Vagina (tissue), 2 donors: ENCODE data around the gene RASGRP1. TPM values are rescaled to one million over a fixed set of nuclear protein-coding genes. Genes with fewer than 3 reads are reported as not detected.

Source experiments
- DNase-seq, 2 donors: peaks; one replicate each; pipeline ENCODE4 v3.0.0-alpha.2; 2017; ENCODE audit errors: extremely low spot score in 2 of 2
- H3K27ac ChIP-seq: fragments of 200-600 bp; sonication (generic); one replicate; pipeline ENCODE4 v1.5.1; 2019
- H3K27me3 ChIP-seq: fragments of 200-600 bp; sonication (generic); one replicate; pipeline ENCODE4 v1.5.1; 2019
- H3K36me3 ChIP-seq, 2 donors: fragments of 200-600 bp; sonication (generic); one replicate each; pipeline ENCODE4 v1.5.1; 2017 to 2019
- H3K4me1 ChIP-seq: fragments of 200-600 bp; sonication (generic); one replicate; pipeline ENCODE4 v1.5.1; 2019
- H3K4me3 ChIP-seq, 2 donors: fragments of 200-600 bp; sonication (generic); 1 replicate in 1 of 2; 2 replicates in 1 of 2; pipeline ENCODE4 v1.5.1; 2016 to 2019
- H3K9me3 ChIP-seq: fragments of 200-600 bp; sonication (generic); one replicate; pipeline ENCODE4 v1.5.1; 2019
- CTCF ChIP-seq, 3 experiments: fragments of 450-650 bp in 2 of 3; fragments of 200-600 bp in 1 of 3; sonication (generic) in 1 of 3; IDR thresholded peaks; one replicate each; pipeline ENCODE4 v1.5.1; 2017 to 2019; ENCODE audit warnings: antibody characterized with exemption in 3 of 3, mild to moderate bottlenecking in 2 of 3, moderate library complexity in 2 of 3
- POLR2A ChIP-seq, 2 donors: fragments of 450-650 bp; IDR thresholded peaks; one replicate each; pipeline ENCODE4 v1.6.1; 2017; ENCODE audit warnings: antibody characterized with exemption in 2 of 2, mild to moderate bottlenecking in 2 of 2, moderate library complexity in 2 of 2
- POLR2AphosphoS5 ChIP-seq, 2 donors: sonication (generic); formaldehyde crosslinking; IDR thresholded peaks; one replicate each; pipeline ENCODE4 v1.9.0; 2017; ENCODE audit warnings: antibody characterized with exemption in 2 of 2, mild to moderate bottlenecking in 2 of 2, low read depth in 1 of 2; ENCODE audit not compliant: insufficient read depth in 1 of 2
- intact Hi-C: fragments of 100-400 bp; cut with DNase I; formaldehyde crosslinking; loops from one replicate; pipeline ENCODE4 v1.15.1; 2023
- total RNA-seq: library from RNA; depleted of rRNA; stranded (reverse); fragments of >200 nt; gene quantifications from one replicate; pipeline ENCODE4 v1.2.3, GENCODE V29; 2016

The RASGRP1 gene
- total RNA-seq, 1 donor from 2014 or later, result 8.8 TPM

DNA sequence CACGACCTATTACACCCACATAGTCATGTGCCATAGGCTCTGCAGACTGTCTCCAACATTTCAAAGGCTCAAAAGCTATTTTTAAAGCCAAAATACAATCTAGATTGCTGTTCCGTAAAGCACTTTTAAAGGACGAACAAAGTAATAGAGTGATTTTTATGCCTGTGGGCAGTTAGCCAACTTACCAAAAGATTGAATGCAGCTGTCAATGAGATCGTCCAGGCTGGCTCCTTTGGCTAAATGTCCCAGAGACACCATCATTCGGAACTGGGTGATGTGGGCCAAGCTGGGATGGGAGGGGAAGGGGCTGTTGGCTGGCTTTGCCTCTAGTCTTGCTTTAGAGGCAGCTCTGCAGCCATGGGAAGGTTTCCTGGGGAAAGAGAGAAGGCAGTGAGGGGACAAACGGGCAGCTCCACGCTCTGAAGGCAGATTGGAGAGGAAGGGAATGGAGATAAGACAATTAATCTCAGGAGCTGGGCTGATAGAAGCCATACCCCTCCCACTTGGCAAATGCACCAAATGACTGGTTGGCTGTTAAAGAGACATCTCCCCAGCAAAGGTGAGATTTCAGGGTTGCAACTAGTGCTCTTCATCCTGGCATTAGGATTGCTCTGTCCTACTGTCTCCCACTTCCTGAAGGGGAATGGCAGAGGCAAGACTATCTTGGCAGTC lies 4.8 kb downstream of the RASGRP1 start:
- Histone ChIP-seq H3K27me3 (no peaks in the 10 kb centered on the region), H3K4me3 (no peak overlapping the region), H3K4me1 (peaks cover 7% of the 10 kb centered on the region), H3K9me3 (no peaks in the 10 kb centered on the region), H3K36me3 (no peaks in the 10 kb centered on the region), H3K27ac (no peak overlapping the region)
- intact Hi-C loops, result no loop called here
- TF ChIP-seq POLR2AphosphoS5 (IDR thresholded peaks at IDR 0.05; ENCODE audit: insufficient read depth in 1 of 2, low read depth in 1 of 2), result no peak
- TF ChIP-seq CTCF (IDR thresholded peaks at IDR 0.05), result no peak
- no peak for TF ChIP-seq POLR2A (IDR thresholded peaks at IDR 0.05)
- DNase-seq, result no peak

DNA sequence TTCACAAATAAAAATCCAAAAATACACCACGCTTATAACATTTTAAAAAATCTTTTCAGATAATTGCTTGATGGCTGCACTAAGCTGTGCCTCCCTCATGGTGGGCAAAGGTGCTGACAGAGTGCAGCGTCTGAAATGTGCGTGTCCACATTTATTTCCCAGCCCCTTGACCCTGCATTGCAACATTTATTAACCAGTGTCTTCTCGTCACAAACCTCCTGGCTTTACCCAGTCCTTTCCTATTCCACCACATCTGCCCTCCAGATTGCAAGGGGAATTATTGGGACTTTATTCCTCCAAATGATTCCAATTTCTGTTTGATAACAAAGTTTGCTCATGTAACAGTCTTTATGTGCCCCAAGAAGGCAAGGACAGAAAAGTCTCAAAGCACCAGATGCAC lies 5.5 kb downstream of the RASGRP1 start:
- intact Hi-C loops, result no loop called here
- H3K27ac ChIP-seq, result no peak overlapping the region
- peaks cover 6% of the 10 kb centered on the region for H3K4me1 ChIP-seq
- no peak overlapping the region for H3K4me3 ChIP-seq
- DNase-seq, result no peak
- H3K9me3 ChIP-seq, result no peaks in the 10 kb centered on the region
- no peak for TF ChIP-seq POLR2A (IDR thresholded peaks at IDR 0.05)
- TF ChIP-seq CTCF (IDR thresholded peaks at IDR 0.05), result no peak
- no peak for TF ChIP-seq POLR2AphosphoS5 (IDR thresholded peaks at IDR 0.05; ENCODE audit: insufficient read depth in 1 of 2, low read depth in 1 of 2)
- no peaks in the 10 kb centered on the region for H3K27me3 ChIP-seq
- no peaks in the 10 kb centered on the region for H3K36me3 ChIP-seq

DNA sequence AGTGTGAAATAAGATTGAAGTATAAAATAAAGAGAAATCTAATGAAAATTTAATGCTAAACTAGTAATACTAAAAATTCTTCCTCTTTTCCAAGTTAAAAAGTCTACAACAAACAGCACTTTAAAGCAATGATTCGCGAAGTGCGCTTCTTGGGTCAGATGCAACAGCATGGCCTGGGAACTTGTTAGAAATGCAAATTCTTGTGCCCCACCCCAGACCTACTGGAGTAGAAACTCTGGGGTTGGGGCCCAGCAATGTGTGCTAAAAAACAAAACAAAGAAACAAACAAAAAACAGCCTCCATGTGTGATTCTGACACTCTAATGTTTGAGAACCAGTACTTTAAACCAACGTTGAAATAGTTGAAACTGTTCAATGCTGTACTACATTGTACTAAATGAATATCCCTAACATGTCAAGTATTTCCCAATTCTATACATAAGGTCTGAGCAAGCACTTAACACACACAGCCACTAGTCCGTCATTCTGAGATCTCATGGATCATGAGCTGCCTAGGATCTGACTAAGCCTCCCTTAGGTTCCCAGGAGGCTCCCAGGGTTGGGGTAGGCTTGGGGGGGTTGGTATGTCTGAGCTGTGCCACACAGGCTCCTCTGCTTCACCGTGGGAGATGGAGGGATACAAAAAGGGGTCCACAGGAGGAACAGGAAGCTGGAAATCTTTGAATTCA lies 6.1 kb downstream of the RASGRP1 start:
- no peak overlapping the region for H3K27ac ChIP-seq
- H3K36me3 ChIP-seq, result no peaks in the 10 kb centered on the region
- no peak for DNase-seq
- intact Hi-C loops, result no loop called here
- TF ChIP-seq POLR2AphosphoS5 (IDR thresholded peaks at IDR 0.05; ENCODE audit: insufficient read depth in 1 of 2, low read depth in 1 of 2), result no peak
- TF ChIP-seq CTCF (IDR thresholded peaks at IDR 0.05), result no peak
- no peak for TF ChIP-seq POLR2A (IDR thresholded peaks at IDR 0.05)
- no peaks in the 10 kb centered on the region for H3K27me3 ChIP-seq
- H3K4me3 ChIP-seq, result no peak overlapping the region
- peaks cover 6% of the 10 kb centered on the region for H3K4me1 ChIP-seq
- H3K9me3 ChIP-seq, result no peaks in the 10 kb centered on the region

GRCh38 chr15:38557921-38558320 lies 6.7 kb downstream of the RASGRP1 start:
- H3K4me3 ChIP-seq, result no peak overlapping the region
- H3K9me3 ChIP-seq, result no peaks in the 10 kb centered on the region
- no peaks in the 10 kb centered on the region for H3K27me3 ChIP-seq
- no peak for DNase-seq
- no peak overlapping the region for H3K27ac ChIP-seq
- no peaks in the 10 kb centered on the region for H3K36me3 ChIP-seq
- H3K4me1 ChIP-seq, result peaks cover 6% of the 10 kb centered on the region
- TF ChIP-seq POLR2AphosphoS5 (IDR thresholded peaks at IDR 0.05; ENCODE audit: insufficient read depth in 1 of 2, low read depth in 1 of 2) (no peak), POLR2A (IDR thresholded peaks at IDR 0.05) (no peak)
- intact Hi-C loops, result no loop called here

- intact Hi-C loops, result no loop called here
- no peaks in the 10 kb centered on the region for H3K9me3 ChIP-seq
- H3K27ac ChIP-seq, result no peak overlapping the region
- TF ChIP-seq POLR2A (IDR thresholded peaks at IDR 0.05), result no peak
- TF ChIP-seq POLR2AphosphoS5 (IDR thresholded peaks at IDR 0.05; ENCODE audit: insufficient read depth in 1 of 2, low read depth in 1 of 2), result no peak
- TF ChIP-seq CTCF (IDR thresholded peaks at IDR 0.05), result no peak
- no peaks in the 10 kb centered on the region for H3K36me3 ChIP-seq
- no peak overlapping the region for H3K4me3 ChIP-seq
- H3K27me3 ChIP-seq, result no peaks in the 10 kb centered on the region
- no peak for DNase-seq
- H3K4me1 ChIP-seq, result peaks cover 6% of the 10 kb centered on the region
Measured at GRCh38 chr15:38555686-38556334, 8.8 kb downstream of the RASGRP1 start.
